G401.6 (cell line): ENCODE data around the gene ANKS1B.
"Not testable (repeated sequence)": the region's sequence is repeated elsewhere in the genome, so short reads cannot be mapped to it uniquely, and the experiment has no call there.

Experiments
- FAIRE-seq: peaks from 2 replicates; lab custom pipeline; 2012; peaks lifted over from hg19 to GRCh38; lab: Jason Lieb, UNC

The ANKS1B gene

GRCh38 chr12:99002731-99003130 is 982.0 kb downstream of the ANKS1B start:
- no peak for FAIRE-seq

GRCh38 chr12:99002156-99002555 is 982.6 kb downstream of the ANKS1B start:
- no peak for FAIRE-seq

GRCh38 chr12:98999559-98999958 is 985.2 kb downstream of the ANKS1B start:
- no peak for FAIRE-seq

- peak; percentile 94 for FAIRE-seq
Measured at GRCh38 chr12:98998697-98999299, 985.9 kb downstream of the ANKS1B start.

GRCh38 chr12:98997899-98998298 is 986.8 kb downstream of the ANKS1B start:
- FAIRE-seq: no peak

- no peak for FAIRE-seq
Measured at GRCh38 chr12:98990648-98991047, 994.1 kb downstream of the ANKS1B start.

- FAIRE-seq: no peak
Measured at GRCh38 chr12:98985156-98985555, 999.6 kb downstream of the ANKS1B start.

GRCh38 chr12:98983647-98984046 is 1001.1 kb downstream of the ANKS1B start:
- FAIRE-seq: no peak

- no peak for FAIRE-seq
Measured at GRCh38 chr12:98980508-98980907, 1004.2 kb downstream of the ANKS1B start.

- FAIRE-seq: no peak
Measured at GRCh38 chr12:98977186-98977585, 1007.5 kb downstream of the ANKS1B start.

GRCh38 chr12:98974767-98975381 is 1009.9 kb downstream of the ANKS1B start:
- no peak for FAIRE-seq

GRCh38 chr12:98973395-98973794 is 1011.3 kb downstream of the ANKS1B start:
- no peak for FAIRE-seq

- no peak for FAIRE-seq
Measured at GRCh38 chr12:98970950-98971349, 1013.8 kb downstream of the ANKS1B start.

GRCh38 chr12:98970210-98970609 is 1014.5 kb downstream of the ANKS1B start:
- FAIRE-seq: no peak

GRCh38 chr12:98968896-98969295 is 1015.8 kb downstream of the ANKS1B start:
- no peak for FAIRE-seq

GRCh38 chr12:98957135-98957534 is 1027.6 kb downstream of the ANKS1B start:
- not testable (repeated sequence) for FAIRE-seq

GRCh38 chr12:98955284-98955683 is 1029.5 kb downstream of the ANKS1B start:
- no peak for FAIRE-seq

- no peak for FAIRE-seq
Measured at GRCh38 chr12:98954506-98954905, 1030.2 kb downstream of the ANKS1B start.

GRCh38 chr12:98951406-98951805 is 1033.3 kb downstream of the ANKS1B start:
- FAIRE-seq: no peak

- no peak for FAIRE-seq
Measured at GRCh38 chr12:98948343-98948949, 1036.3 kb downstream of the ANKS1B start.

GRCh38 chr12:98945864-98946263 is 1038.9 kb downstream of the ANKS1B start:
- FAIRE-seq: no peak

- FAIRE-seq: no peak
Measured at GRCh38 chr12:98939926-98940325, 1044.8 kb downstream of the ANKS1B start.

- peak; percentile 11 for FAIRE-seq
Measured at GRCh38 chr12:98939350-98939749, 1045.4 kb downstream of the ANKS1B start.

- no peak for FAIRE-seq
Measured at GRCh38 chr12:98935847-98936246, 1048.9 kb downstream of the ANKS1B start.
